Loucy (cell line): ENCODE results near the gene FRZB.

Experiments used
- H2AFZ ChIP-seq: fragments of 200-600 bp; sonication (generic); 2 replicates; pipeline ENCODE4 v1.6.0; 2016; ENCODE audit warnings: antibody characterized with exemption, mild to moderate bottlenecking, low read length, moderate library complexity
- H3F3A ChIP-seq: fragments of 200-600 bp; 2 replicates; pipeline ENCODE4 v1.6.0; 2016; ENCODE audit warnings: antibody characterized with exemption, low read depth, mild to moderate bottlenecking
- H3K27me3 ChIP-seq: fragments of 200-600 bp; sonication (generic); 2 replicates; pipeline ENCODE4 v1.6.1; 2014; ENCODE audit warnings: low read length, mild to moderate bottlenecking; ENCODE audit not compliant: insufficient read depth, poor library complexity, severe bottlenecking
- H3K36me3 ChIP-seq: fragments of 200-600 bp; sonication (generic); 2 replicates; pipeline ENCODE4 v1.6.1; 2016; ENCODE audit warnings: low read length; ENCODE audit not compliant: insufficient read depth
- H3K4me1 ChIP-seq: fragments of 200-600 bp; sonication (generic); 2 replicates; pipeline ENCODE4 v1.5.1; 2014; ENCODE audit warnings: low read length, mild to moderate bottlenecking; ENCODE audit not compliant: insufficient read depth, poor library complexity, severe bottlenecking
- H3K4me2 ChIP-seq: fragments of 200-600 bp; sonication (generic); 2 replicates; pipeline ENCODE4 v1.6.0; 2014; ENCODE audit warnings: antibody characterized with exemption, low read length, low read depth, mild to moderate bottlenecking; ENCODE audit not compliant: poor library complexity, severe bottlenecking
- H3K4me3 ChIP-seq: fragments of 200-600 bp; sonication (generic); 2 replicates; pipeline ENCODE4 v1.5.1; 2014; ENCODE audit warnings: low read length, mild to moderate bottlenecking, mixed read lengths; ENCODE audit not compliant: poor library complexity, severe bottlenecking
- H3K79me2 ChIP-seq: fragments of 200-600 bp; sonication (generic); 2 replicates; pipeline ENCODE4 v1.6.1; 2014; ENCODE audit warnings: low read length; ENCODE audit not compliant: insufficient read depth
- H3K9ac ChIP-seq: fragments of 200-600 bp; sonication (generic); 2 replicates; pipeline ENCODE4 v1.6.0; 2014; ENCODE audit warnings: mild to moderate bottlenecking, low read depth, low read length, moderate library complexity; ENCODE audit not compliant: poor library complexity, severe bottlenecking
- H3K9me2 ChIP-seq: fragments of 200-600 bp; sonication (generic); replicated peaks from 2 replicates; pipeline ENCODE4 v1.6.1; 2016; ENCODE audit warnings: low read depth, low read length, mixed read lengths
- H3K9me3 ChIP-seq: fragments of 200-600 bp; sonication (generic); 2 replicates; pipeline ENCODE4 v1.6.1; 2014; ENCODE audit warnings: mild to moderate bottlenecking, antibody characterized with exemption, low read length, low read depth; ENCODE audit not compliant: insufficient read depth
- H4K20me1 ChIP-seq: fragments of 200-600 bp; sonication (generic); 2 replicates; pipeline ENCODE4 v1.6.0; 2014; ENCODE audit warnings: antibody characterized with exemption, low read length, mild to moderate bottlenecking; ENCODE audit not compliant: insufficient read depth, poor library complexity, severe bottlenecking
- CTCF ChIP-seq: fragments of 200-600 bp; sonication (generic); conservative IDR thresholded peaks from 2 replicates; pipeline ENCODE4 v1.5.1; 2014; ENCODE audit warnings: mild to moderate bottlenecking, antibody characterized with exemption, low read length
- EZH2phosphoT487 ChIP-seq: fragments of 200-600 bp; IDR thresholded peaks from 2 replicates; pipeline ENCODE4 v1.6.1; 2018; ENCODE audit warnings: antibody characterized with exemption, mild to moderate bottlenecking, moderate library complexity, borderline replicate concordance

Gene FRZB

DNA sequence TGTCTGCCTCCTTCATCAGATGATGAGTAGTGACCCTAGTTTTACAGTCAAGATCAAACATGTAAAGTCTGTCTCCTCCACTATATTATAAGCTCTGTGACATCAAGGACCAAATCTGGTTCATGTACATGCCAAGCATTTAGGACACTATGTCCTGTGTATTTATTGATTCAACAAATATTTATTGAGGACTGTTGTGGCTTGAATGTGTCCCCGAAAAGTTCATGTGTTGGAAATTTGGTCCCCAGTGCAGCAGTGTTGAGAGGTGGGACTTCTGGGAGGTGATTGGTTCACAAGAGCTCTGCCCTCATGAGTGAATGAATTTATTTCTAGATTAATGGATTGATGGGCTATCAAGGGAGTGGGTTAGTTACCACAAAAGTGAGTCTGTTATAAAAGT lies 46.6 kb upstream of the FRZB start:
- no peak overlapping the region for H3K4me3 ChIP-seq
- no peaks in the 10 kb centered on the region for H3K27me3 ChIP-seq
- no peak overlapping the region for H3K9ac ChIP-seq
- H3K79me2 ChIP-seq, result no peaks in the 10 kb centered on the region
- no peaks in the 10 kb centered on the region for H3K4me1 ChIP-seq
- no peaks in the 10 kb centered on the region for H3K9me2 ChIP-seq
- TF ChIP-seq EZH2phosphoT487, result no peak
- TF ChIP-seq CTCF, result no peak
- H4K20me1 ChIP-seq, result no peaks in the 10 kb centered on the region
- no peak overlapping the region for H2AFZ ChIP-seq
- H3F3A ChIP-seq, result no peaks in the 10 kb centered on the region
- H3K9me3 ChIP-seq, result no peaks in the 10 kb centered on the region
- no peaks in the 10 kb centered on the region for H3K36me3 ChIP-seq
- no peak overlapping the region for H3K4me2 ChIP-seq

- H3K79me2 ChIP-seq, result no peaks in the 10 kb centered on the region
- no peak overlapping the region for H3K4me3 ChIP-seq
- no peaks in the 10 kb centered on the region for H3K36me3 ChIP-seq
- H3K4me2 ChIP-seq, result no peak overlapping the region
- no peaks in the 10 kb centered on the region for H4K20me1 ChIP-seq
- peaks cover under 1% of the 10 kb centered on the region for H3K4me1 ChIP-seq
- H3K27me3 ChIP-seq, result no peaks in the 10 kb centered on the region
- H3K9ac ChIP-seq, result no peak overlapping the region
- TF ChIP-seq CTCF, result no peak
- no peak for TF ChIP-seq EZH2phosphoT487
- no peaks in the 10 kb centered on the region for H3K9me2 ChIP-seq
- no peaks in the 10 kb centered on the region for H3K9me3 ChIP-seq
- no peaks in the 10 kb centered on the region for H3F3A ChIP-seq
- no peak overlapping the region for H2AFZ ChIP-seq
Measured at GRCh38 chr2:182912518-182912915, 46.1 kb upstream of the FRZB start.

DNA sequence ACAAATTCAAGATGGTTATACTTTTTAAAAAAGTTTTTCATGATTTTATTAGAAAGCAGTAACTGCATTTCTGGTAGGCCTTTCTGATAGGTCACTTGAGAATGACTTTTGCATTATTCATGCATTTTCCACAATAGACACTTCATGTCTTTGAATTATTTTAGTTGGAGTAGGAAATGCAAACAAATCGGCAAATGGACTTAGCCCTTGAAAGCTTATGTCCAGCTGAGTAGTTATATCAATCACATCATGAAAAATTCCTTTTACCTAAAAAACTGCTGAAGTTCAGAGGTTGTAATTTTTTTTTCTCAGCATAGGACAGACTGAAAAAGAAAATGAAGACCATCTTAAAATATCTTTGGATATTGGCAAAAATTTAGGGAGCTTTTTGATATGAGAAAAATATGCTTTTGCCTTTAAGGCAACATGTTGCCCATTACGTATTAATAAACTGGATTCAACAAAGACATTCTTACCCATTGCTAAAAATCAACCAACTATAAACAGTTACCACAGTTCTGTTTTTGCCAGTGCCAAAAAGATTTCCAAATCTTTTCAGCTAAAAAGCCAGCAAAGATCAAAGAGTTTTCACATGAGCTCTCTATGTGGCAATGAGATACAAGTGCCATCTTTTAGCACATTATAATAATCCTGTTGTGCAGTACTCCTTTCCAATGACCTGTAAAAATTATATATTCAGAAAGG lies 45.5 kb upstream of the FRZB start:
- H3K9ac ChIP-seq, result no peak overlapping the region
- H3K27me3 ChIP-seq, result no peaks in the 10 kb centered on the region
- H3K36me3 ChIP-seq, result no peaks in the 10 kb centered on the region
- no peaks in the 10 kb centered on the region for H4K20me1 ChIP-seq
- no peaks in the 10 kb centered on the region for H3F3A ChIP-seq
- no peak for TF ChIP-seq EZH2phosphoT487
- TF ChIP-seq CTCF, result no peak
- no peak overlapping the region for H3K4me3 ChIP-seq
- peaks cover 6% of the 10 kb centered on the region for H3K4me1 ChIP-seq
- no peak overlapping the region for H3K4me2 ChIP-seq
- H3K9me3 ChIP-seq, result no peaks in the 10 kb centered on the region
- no peak overlapping the region for H2AFZ ChIP-seq
- no peaks in the 10 kb centered on the region for H3K79me2 ChIP-seq
- no peaks in the 10 kb centered on the region for H3K9me2 ChIP-seq
